K562 (cell line): ENCODE data around the gene FCHO1. TPM values are rescaled to one million over a fixed set of nuclear protein-coding genes. Genes with fewer than 3 reads are reported as not detected.

Source experiments
- BMI1 ChIP-seq: fragments of 150-350 bp; IDR thresholded peaks from 2 replicates; pipeline ENCODE4 v1.6.1; 2014; ENCODE audit warnings: low read length
- CSDE1 ChIP-seq, 2 experiments: fragments of 450-650 bp; IDR thresholded peaks; 2 replicates each; pipeline ENCODE4 v1.6.1; 2016; ENCODE audit warnings: mild to moderate bottlenecking in 1 of 2
- ELF4 ChIP-seq: fragments of 450-650 bp; formaldehyde crosslinking; IDR thresholded peaks from 2 replicates; pipeline ENCODE4 v1.4.0; 2022; ENCODE audit warnings: missing genetic modification characterization
- ETS2 ChIP-seq: IDR thresholded peaks from 2 replicates; pipeline ENCODE4 v1.6.1; 2016; ENCODE audit warnings: borderline replicate concordance, missing genetic modification characterization, mild to moderate bottlenecking, moderate library complexity, missing compliant biosample characterization; ENCODE audit not compliant: poor library complexity, severe bottlenecking
- FOS ChIP-seq: IDR thresholded peaks from 3 replicates; pipeline ENCODE4 v1.6.1; 2011; ENCODE audit not compliant: insufficient read length; ENCODE audit errors: extremely low read depth
- GTF2E2 ChIP-seq: fragments of 200-800 bp; sonication (Bioruptor generic); IDR thresholded peaks from 2 replicates; pipeline ENCODE4 v1.6.1; 2016; ENCODE audit warnings: missing genetic modification characterization, missing compliant biosample characterization
- HNRNPH1 ChIP-seq: fragments of 200-400 bp; formaldehyde crosslinking; optimal IDR thresholded peaks from 2 replicates; pipeline ENCODE3; 2017; ENCODE audit warnings: low read depth, mild to moderate bottlenecking, low read length, moderate library complexity
- KAT7 ChIP-seq: sonication (generic); formaldehyde crosslinking; IDR thresholded peaks from 2 replicates; pipeline ENCODE4 v1.8.0; 2022; ENCODE audit warnings: missing genetic modification reagents, mild to moderate bottlenecking, borderline replicate concordance
- NFXL1 ChIP-seq: fragments of 450-650 bp; formaldehyde crosslinking; IDR thresholded peaks from 2 replicates; pipeline ENCODE4 v1.4.0; 2021; ENCODE audit warnings: mild to moderate bottlenecking
- NR3C1 ChIP-seq: sonication (generic); formaldehyde crosslinking; IDR thresholded peaks from 2 replicates; pipeline ENCODE4 v1.8.1; 2022; ENCODE audit warnings: missing genetic modification reagents
- RBM34 ChIP-seq: fragments of 200-400 bp; formaldehyde crosslinking; IDR thresholded peaks from 2 replicates; pipeline ENCODE4 v1.6.1; 2018; ENCODE audit warnings: low read length, borderline replicate concordance; ENCODE audit not compliant: insufficient read depth
- RUNX1 ChIP-seq: sonication (generic); IDR thresholded peaks from 2 replicates; pipeline ENCODE4 v1.6.1; 2016; ENCODE audit warnings: antibody characterized with exemption, low read depth
- SP2 ChIP-seq: IDR thresholded peaks from 2 replicates; pipeline ENCODE4 v1.6.1; 2011; ENCODE audit warnings: mild to moderate bottlenecking, low read depth, low read length, moderate library complexity; ENCODE audit not compliant: poor library complexity, severe bottlenecking; ENCODE audit errors: extremely low read depth
- TAL1 ChIP-seq: fragments of 450-650 bp; IDR thresholded peaks from 2 replicates; pipeline ENCODE4 v1.6.1; 2016; ENCODE audit warnings: mild to moderate bottlenecking
- TSHZ1 ChIP-seq: fragments of 250-450 bp; sonication (Bioruptor Pico); IDR thresholded peaks from 2 replicates; pipeline ENCODE4 v1.4.0; 2020; ENCODE audit warnings: mild to moderate bottlenecking, moderate library complexity
- USF1 ChIP-seq: sonication (generic); formaldehyde crosslinking; IDR thresholded peaks from 2 replicates; pipeline ENCODE4 v1.9.0; 2022; ENCODE audit warnings: mild to moderate bottlenecking, missing genetic modification reagents
- YY1 ChIP-seq, 3 experiments: IDR thresholded peaks; 2 replicates each; pipeline ENCODE4 v1.6.1; 2011; ENCODE audit warnings: low read length in 2 of 3, mild to moderate bottlenecking in 2 of 3, moderate library complexity in 2 of 3, borderline replicate concordance in 1 of 3, control low read depth in 1 of 3, low read depth in 1 of 3; ENCODE audit not compliant: insufficient read depth in 3 of 3, insufficient replicate concordance in 2 of 3, control insufficient read depth in 1 of 3, insufficient read length in 1 of 3; ENCODE audit errors: extremely low read depth in 1 of 3
- ZBTB26 ChIP-seq: fragments of 450-650 bp; formaldehyde crosslinking; IDR thresholded peaks from 2 replicates; pipeline ENCODE4 v1.4.0; 2022; ENCODE audit warnings: missing genetic modification characterization
- ZBTB8A ChIP-seq: fragments of 450-650 bp; IDR thresholded peaks from 2 replicates; pipeline ENCODE4 v1.6.1; 2018; ENCODE audit warnings: mild to moderate bottlenecking, moderate library complexity; ENCODE audit not compliant: partially characterized antibody
- ZFPM2 ChIP-seq: fragments of 250-450 bp; sonication (Bioruptor Pico); IDR thresholded peaks from 2 replicates; pipeline ENCODE4 v1.5.1; 2022; ENCODE audit warnings: mild to moderate bottlenecking
- ZNF551 ChIP-seq: fragments of 250-450 bp; sonication (Bioruptor Pico); IDR thresholded peaks from 2 replicates; pipeline ENCODE4 v1.5.0; 2021; ENCODE audit warnings: mild to moderate bottlenecking, moderate library complexity
- ZNF76 ChIP-seq: fragments of 250-450 bp; sonication (Bioruptor Pico); IDR thresholded peaks from 2 replicates; pipeline ENCODE4 v1.4.0; 2020; ENCODE audit warnings: mild to moderate bottlenecking, moderate library complexity, borderline replicate concordance
- ZNF785 ChIP-seq: fragments of 250-450 bp; sonication (Bioruptor Pico); IDR thresholded peaks from 2 replicates; pipeline ENCODE4 v1.4.0; 2020; ENCODE audit warnings: mild to moderate bottlenecking
- ZSCAN29 ChIP-seq: fragments of 450-650 bp; IDR thresholded peaks from 2 replicates; pipeline ENCODE4 v1.6.1; 2017
- polyA plus RNA-seq, 8 experiments: library from polyadenylated mRNA; depleted of rRNA in 4 of 8; stranded (reverse) in 5 of 8; unstranded in 3 of 8; fragments of >200 nt; fragmentation: Nextera tagmentation in 2 of 8; fragmentation: Illumina TruSeq in 1 of 8; extraction: Ambion mirVana in 2 of 8; extraction: Trizol in 1 of 8; gene quantifications; 2 replicates each; pipeline versions ENCODE4 v1.2.1 to v1.2.3, GENCODE V29; 2011 to 2014; ENCODE audit warnings: inconsistent platforms in 1 of 8, missing spikeins in 1 of 8
- total RNA-seq, 7 experiments: library from RNA; depleted of rRNA in 6 of 7; stranded (reverse); fragments of >200 nt in 6 of 7; fragmentation: Illumina TruSeq in 2 of 7; extraction: Trizol in 2 of 7; gene quantifications; 2 replicates each; pipeline versions ENCODE4 v1.2.1 to v1.2.3, GENCODE V29; 2011 to 2021; ENCODE audit warnings: low replicate concordance in 1 of 7

The FCHO1 gene
- total and polyA plus RNA-seq, 9 of the 15 experiments (the other 6 are each of a cell fraction or from before 2014, with no cell fraction given): 0.21 to 58.9 (median 18.3) TPM

GRCh38 chr19:17747205-17748098 is 3.8 kb upstream of the FCHO1 start (continued):
- TF ChIP-seq TSHZ1 (no peak), ETS2 (tag) (no peak), RBM34 (no peak), ZBTB8A (no peak), NR3C1 (CRISPR knock-in tag) (no peak), ZNF76 (CRISPR knock-in tag) (no peak), CSDE1 (IDR thresholded peaks at IDR 0.05) (no peak), HNRNPH1 (no peak), FOS (peak; percentile 86), ZBTB26 (CRISPR knock-in tag) (no peak), ZSCAN29 (no peak), YY1 (IDR thresholded peaks at IDR 0.05; ENCODE audit: borderline replicate concordance in 1 of 3, control insufficient read depth in 1 of 3, extremely low read depth in 1 of 3, insufficient read depth in 3 of 3, insufficient read length in 1 of 3, insufficient replicate concordance in 2 of 3, low read depth in 1 of 3, low read length in 2 of 3) (no peak), ZNF551 (CRISPR knock-in tag) (no peak), ELF4 (CRISPR knock-in tag) (no peak), ZNF785 (CRISPR knock-in tag) (no peak), USF1 (CRISPR knock-in tag) (no peak), NFXL1 (CRISPR knock-in tag) (no peak), TAL1 (no peak), KAT7 (CRISPR knock-in tag) (no peak), GTF2E2 (tag) (no peak), RUNX1 (no peak), BMI1 (no peak), ZFPM2 (CRISPR knock-in tag) (no peak), SP2 (peak; percentile 72)
